ENCODE measurements around the gene MINDY4. TPM values are rescaled to one million over a fixed set of nuclear protein-coding genes. Genes with fewer than 3 reads are reported as not detected.
A peak's percentile ranks its signal among the peaks of the same experiment; 100 is the strongest.
"Not testable (repeated sequence)": the region's sequence is repeated elsewhere in the genome, so short reads cannot be mapped to it uniquely, and the experiment has no call there.

The MINDY4 gene
- total and polyA plus RNA-seq, 4 donors = 7.2 to 13.8 (median 9.1) TPM

DNA sequence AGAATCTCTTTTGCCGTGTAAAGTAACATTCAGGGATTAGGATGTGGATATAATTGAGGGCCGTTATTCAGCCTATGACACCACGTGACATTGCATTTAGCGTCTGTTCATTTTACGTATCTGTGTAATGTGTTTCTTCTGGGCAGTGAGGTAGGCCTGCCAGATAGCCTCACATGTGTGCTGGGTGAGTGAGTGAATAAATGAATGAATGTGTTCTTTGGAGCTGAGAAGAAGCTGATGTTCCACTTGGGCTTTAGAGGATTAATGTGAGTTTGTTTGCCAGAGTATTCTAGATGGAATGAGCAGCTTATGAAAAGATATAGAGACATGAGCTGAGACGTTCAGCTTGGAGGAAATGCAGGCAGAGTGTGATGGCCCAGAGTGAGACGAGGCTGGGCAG is 55.0 kb downstream of the MINDY4 start:
- peaks cover 6% of the 10 kb centered on the region for H3K4me1 ChIP-seq (ENCODE audit: control insufficient read depth, insufficient read depth, low read length)
- H3K27me3 ChIP-seq (ENCODE audit: control insufficient read depth, insufficient read depth, low read length) = no peaks in the 10 kb centered on the region
- H3K36me3 ChIP-seq (ENCODE audit: control insufficient read depth, insufficient read depth, low read length) = no peaks in the 10 kb centered on the region
- no peak overlapping the region for H3K4me3 ChIP-seq (ENCODE audit: low read depth, low read length)
- no peaks in the 10 kb centered on the region for H3K9me3 ChIP-seq (ENCODE audit: control insufficient read depth, insufficient read depth, low read length)
- DNase-seq (ENCODE audit: low read depth in 4 of 6, low spot score in 6 of 6) = no peak
- H3K27ac ChIP-seq (ENCODE audit: low read depth, low read length) = no peak overlapping the region
- WGBS (ENCODE audit: insufficient coverage) = 83% methylated on average over 6 of the region's 7 CpGs

DNA sequence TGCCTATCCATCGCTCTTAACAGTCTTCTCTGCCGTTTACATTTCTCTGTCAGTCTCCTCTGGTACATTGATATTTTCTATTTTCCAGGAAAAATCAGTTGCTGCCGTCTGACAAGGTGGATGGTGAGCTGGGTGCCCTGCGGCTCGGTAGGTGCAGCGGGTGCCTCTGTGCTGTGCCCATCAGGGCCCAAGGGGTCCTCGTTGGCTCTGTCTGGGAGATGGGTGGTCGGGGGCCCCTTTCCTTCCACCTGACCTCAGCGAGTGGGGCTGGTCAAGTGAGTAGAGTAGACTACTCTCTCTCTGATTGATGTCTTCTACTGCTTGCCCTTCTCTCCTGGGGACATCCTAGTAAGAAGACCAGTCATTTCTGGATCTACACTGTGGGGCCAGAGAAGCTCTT is 57.4 kb downstream of the MINDY4 start:
- WGBS (ENCODE audit: insufficient coverage) = no CpG with 5 or more reads among the region's 9 CpGs

DNA sequence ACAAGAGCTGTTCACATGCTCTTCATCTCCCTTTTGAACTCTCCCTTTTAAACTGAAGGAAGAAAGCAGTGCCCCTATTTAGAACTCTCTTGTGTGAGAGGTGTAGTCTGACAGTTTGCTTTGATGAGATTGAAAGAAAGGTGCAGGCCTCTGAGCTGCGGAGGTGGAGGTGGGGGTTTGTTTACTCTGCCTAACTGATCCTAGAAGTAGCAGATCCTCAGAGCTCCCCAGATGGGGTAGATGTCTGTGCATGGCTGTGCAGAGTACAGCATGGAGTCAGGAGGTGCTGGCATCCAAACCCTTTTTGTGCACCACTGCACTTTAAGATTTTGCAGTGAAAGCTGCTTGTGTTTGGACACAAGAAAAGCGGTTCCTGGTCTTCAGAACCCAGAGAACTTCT is 58.3 kb downstream of the MINDY4 start:
- 88% methylated on average over 2 of the region's 2 CpGs for WGBS (ENCODE audit: insufficient coverage)
- DNase-seq (ENCODE audit: low read depth in 4 of 6, low spot score in 6 of 6) = no peak
- Histone ChIP-seq H3K36me3 (ENCODE audit: control insufficient read depth, insufficient read depth, low read length) (no peaks in the 10 kb centered on the region), H3K9me3 (ENCODE audit: control insufficient read depth, insufficient read depth, low read length) (no peaks in the 10 kb centered on the region), H3K27ac (ENCODE audit: low read depth, low read length) (no peak overlapping the region), H3K27me3 (ENCODE audit: control insufficient read depth, insufficient read depth, low read length) (no peaks in the 10 kb centered on the region), H3K4me1 (ENCODE audit: control insufficient read depth, insufficient read depth, low read length) (peaks cover 5% of the 10 kb centered on the region), H3K4me3 (ENCODE audit: low read depth, low read length) (no peak overlapping the region)

More for the DNA sequence above, 57.4 kb downstream of the MINDY4 start:
- H3K36me3 ChIP-seq (ENCODE audit: control insufficient read depth, insufficient read depth, low read length) = no peaks in the 10 kb centered on the region
- no peaks in the 10 kb centered on the region for H3K27me3 ChIP-seq (ENCODE audit: control insufficient read depth, insufficient read depth, low read length)
- H3K4me1 ChIP-seq (ENCODE audit: control insufficient read depth, insufficient read depth, low read length) = peaks cover 6% of the 10 kb centered on the region
- no peak overlapping the region for H3K4me3 ChIP-seq (ENCODE audit: low read depth, low read length)
- no peak for DNase-seq (ENCODE audit: low read depth in 4 of 6, low spot score in 6 of 6)
- H3K9me3 ChIP-seq (ENCODE audit: control insufficient read depth, insufficient read depth, low read length) = no peaks in the 10 kb centered on the region
- H3K27ac ChIP-seq (ENCODE audit: low read depth, low read length) = no peak overlapping the region

DNA sequence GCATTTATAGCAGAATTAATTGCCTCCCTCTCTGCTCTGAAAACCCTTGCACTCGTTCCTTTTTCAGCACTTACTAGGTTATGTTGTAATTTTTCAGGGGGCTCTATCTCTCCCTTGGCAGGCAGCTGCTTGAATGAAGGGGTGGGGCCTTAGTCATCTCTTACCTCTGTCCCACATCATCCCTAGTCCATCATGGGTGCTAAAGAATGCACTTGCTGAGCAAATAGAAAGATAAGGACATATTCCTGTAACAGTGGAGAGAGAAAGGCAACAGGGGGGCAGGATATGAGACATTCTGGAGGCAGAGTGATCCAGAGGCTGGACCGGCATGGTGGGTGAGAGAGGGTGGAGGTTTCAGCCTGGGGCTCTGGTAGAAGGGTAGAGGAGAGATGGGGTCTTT is 60.0 kb downstream of the MINDY4 start:
- Histone ChIP-seq H3K4me3 (ENCODE audit: low read depth, low read length) (no peak overlapping the region), H3K9me3 (ENCODE audit: control insufficient read depth, insufficient read depth, low read length) (no peaks in the 10 kb centered on the region), H3K27ac (ENCODE audit: low read depth, low read length) (no peak overlapping the region), H3K27me3 (ENCODE audit: control insufficient read depth, insufficient read depth, low read length) (no peaks in the 10 kb centered on the region), H3K4me1 (ENCODE audit: control insufficient read depth, insufficient read depth, low read length) (no peaks in the 10 kb centered on the region), H3K36me3 (ENCODE audit: control insufficient read depth, insufficient read depth, low read length) (no peaks in the 10 kb centered on the region)
- DNase-seq (ENCODE audit: low read depth in 4 of 6, low spot score in 6 of 6) = no peak
- 100% methylated on average over 1 of the region's 2 CpGs for WGBS (ENCODE audit: insufficient coverage)

DNA sequence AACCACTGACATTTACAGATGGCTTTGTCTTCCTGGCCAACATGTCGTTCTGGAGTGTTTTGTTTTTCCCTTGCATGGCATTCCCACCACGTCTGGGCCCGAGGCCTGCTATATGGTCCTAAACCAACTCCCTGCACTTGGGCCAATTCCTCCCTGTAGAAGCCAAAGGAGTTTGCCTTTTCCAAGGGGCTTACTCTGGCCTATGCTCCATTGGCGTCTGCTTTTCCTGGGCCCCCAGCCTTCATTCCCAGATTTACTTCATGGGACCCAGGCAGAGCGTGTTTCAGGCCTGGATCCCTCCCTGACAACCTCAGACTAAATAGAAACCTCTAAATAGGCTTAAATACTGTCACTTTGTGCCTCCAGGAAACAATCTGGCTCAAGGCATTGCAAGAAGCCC is 60.7 kb downstream of the MINDY4 start:
- Histone ChIP-seq H3K9me3 (ENCODE audit: control insufficient read depth, insufficient read depth, low read length) (no peaks in the 10 kb centered on the region), H3K27me3 (ENCODE audit: control insufficient read depth, insufficient read depth, low read length) (no peaks in the 10 kb centered on the region), H3K4me1 (ENCODE audit: control insufficient read depth, insufficient read depth, low read length) (no peaks in the 10 kb centered on the region), H3K36me3 (ENCODE audit: control insufficient read depth, insufficient read depth, low read length) (peaks cover under 1% of the 10 kb centered on the region), H3K4me3 (ENCODE audit: low read depth, low read length) (no peak overlapping the region), H3K27ac (ENCODE audit: low read depth, low read length) (no peak overlapping the region)
- WGBS (ENCODE audit: insufficient coverage) = 81% methylated on average over 5 of the region's 5 CpGs
- no peak for DNase-seq (ENCODE audit: low read depth in 4 of 6, low spot score in 6 of 6)

DNA sequence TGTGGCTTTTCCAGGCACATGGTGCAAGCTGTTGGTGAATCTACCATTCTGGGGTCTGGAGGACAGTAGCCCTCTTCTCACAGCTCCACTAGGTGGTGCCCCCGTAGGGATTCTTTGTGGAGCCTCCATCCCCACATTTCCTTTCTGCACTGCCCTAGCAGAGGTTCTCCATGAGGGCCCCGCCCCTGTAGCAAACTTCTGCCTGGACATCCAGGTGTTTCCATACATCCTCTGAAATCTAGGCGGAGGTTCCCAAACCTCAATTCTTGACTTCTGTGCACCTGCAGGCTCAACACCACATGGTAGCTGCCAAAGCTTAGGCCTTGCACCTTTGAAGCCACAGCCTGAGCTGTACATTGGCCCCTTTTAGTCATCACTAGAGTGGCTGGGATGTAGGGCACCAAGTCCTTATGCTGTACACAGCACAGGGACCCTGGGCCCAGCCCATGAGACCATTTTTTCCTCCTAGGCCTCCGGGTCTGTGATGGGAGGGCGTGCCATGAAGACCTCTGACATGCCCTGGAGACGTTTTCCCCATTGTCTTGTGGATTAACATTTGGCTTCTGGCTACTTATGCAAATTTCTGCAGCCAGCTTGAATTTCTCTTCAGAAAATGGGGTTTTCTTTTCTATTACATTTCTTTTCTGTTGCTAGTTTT is 62.9 kb downstream of the MINDY4 start:
- DNase-seq (ENCODE audit: low read depth in 4 of 6, low spot score in 6 of 6); H3K36me3 ChIP-seq (ENCODE audit: control insufficient read depth, insufficient read depth, low read length); H3K27me3 ChIP-seq (ENCODE audit: control insufficient read depth, insufficient read depth, low read length); H3K4me3 ChIP-seq (ENCODE audit: low read depth, low read length); H3K27ac ChIP-seq (ENCODE audit: low read depth, low read length); H3K9me3 ChIP-seq (ENCODE audit: control insufficient read depth, insufficient read depth, low read length): not testable (repeated sequence)
- WGBS (ENCODE audit: insufficient coverage) = 81% methylated on average over 4 of the region's 6 CpGs
- peaks cover 12% of the 10 kb centered on the region for H3K4me1 ChIP-seq (ENCODE audit: control insufficient read depth, insufficient read depth, low read length)

DNA sequence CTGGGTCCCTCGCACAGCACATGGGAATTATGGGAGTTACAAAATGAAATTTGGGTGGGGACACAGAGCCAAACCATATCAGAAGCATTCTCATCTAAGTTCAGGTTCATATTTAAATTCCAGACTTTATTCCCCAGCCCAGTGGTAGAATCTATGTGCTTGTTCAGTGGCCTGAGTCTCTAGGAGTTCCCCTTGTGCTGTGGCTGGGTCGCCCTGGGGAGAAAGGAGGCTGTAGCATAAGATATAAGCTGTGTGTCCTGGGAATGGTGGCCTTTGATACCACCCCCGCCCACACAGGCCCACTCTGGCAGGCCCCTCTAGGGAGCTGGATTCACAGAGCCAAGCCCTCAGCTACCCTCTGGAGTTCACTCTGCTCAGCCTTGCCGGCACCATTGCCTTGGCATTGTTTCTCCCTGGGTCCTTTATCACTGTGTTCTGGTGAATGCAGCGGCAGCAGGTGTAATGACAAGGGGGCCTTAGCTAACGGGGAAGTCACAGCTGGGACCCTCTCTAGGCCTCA is 64.2 kb downstream of the MINDY4 start:
- Histone ChIP-seq H3K36me3 (ENCODE audit: control insufficient read depth, insufficient read depth, low read length) (peaks cover 14% of the 10 kb centered on the region), H3K27me3 (ENCODE audit: control insufficient read depth, insufficient read depth, low read length) (no peaks in the 10 kb centered on the region), H3K27ac (ENCODE audit: low read depth, low read length) (no peak overlapping the region), H3K9me3 (ENCODE audit: control insufficient read depth, insufficient read depth, low read length) (no peaks in the 10 kb centered on the region), H3K4me1 (ENCODE audit: control insufficient read depth, insufficient read depth, low read length) (peaks cover 24% of the 10 kb centered on the region), H3K4me3 (ENCODE audit: low read depth, low read length) (no peak overlapping the region)
- DNase-seq (ENCODE audit: low read depth in 4 of 6, low spot score in 6 of 6) = no peak
- 95% methylated on average over 4 of the region's 6 CpGs for WGBS (ENCODE audit: insufficient coverage)

DNA sequence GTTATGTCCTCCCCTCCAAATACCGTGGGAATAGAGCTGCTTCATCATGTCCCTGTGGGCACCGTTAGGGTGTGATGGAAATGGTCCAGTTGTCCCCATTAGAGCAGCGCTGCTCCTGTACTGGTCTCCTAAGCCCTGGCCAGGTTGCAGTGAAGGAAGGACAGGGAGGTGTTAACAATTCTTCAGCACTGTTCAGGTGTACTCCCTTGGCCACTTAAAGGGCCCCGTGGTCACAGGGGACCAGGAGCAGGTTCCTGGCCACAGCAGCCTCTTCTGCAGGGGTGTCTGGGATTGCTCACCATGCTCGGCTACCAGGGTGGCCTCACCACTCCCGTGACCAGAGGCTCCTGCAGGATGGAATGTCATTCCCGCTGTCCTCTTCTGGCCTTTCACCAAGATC is 65.8 kb downstream of the MINDY4 start:
- H3K4me1 ChIP-seq (ENCODE audit: control insufficient read depth, insufficient read depth, low read length) = peaks cover 34% of the 10 kb centered on the region
- H3K27me3 ChIP-seq (ENCODE audit: control insufficient read depth, insufficient read depth, low read length) = no peaks in the 10 kb centered on the region
- WGBS (ENCODE audit: insufficient coverage) = 87% methylated on average over 6 of the region's 7 CpGs
- H3K27ac ChIP-seq (ENCODE audit: low read depth, low read length) = no peak overlapping the region
- H3K4me3 ChIP-seq (ENCODE audit: low read depth, low read length) = no peak overlapping the region
- H3K36me3 ChIP-seq (ENCODE audit: control insufficient read depth, insufficient read depth, low read length) = peaks cover 14% of the 10 kb centered on the region
- H3K9me3 ChIP-seq (ENCODE audit: control insufficient read depth, insufficient read depth, low read length) = no peaks in the 10 kb centered on the region
- no peak for DNase-seq (ENCODE audit: low read depth in 4 of 6, low spot score in 6 of 6)

DNA sequence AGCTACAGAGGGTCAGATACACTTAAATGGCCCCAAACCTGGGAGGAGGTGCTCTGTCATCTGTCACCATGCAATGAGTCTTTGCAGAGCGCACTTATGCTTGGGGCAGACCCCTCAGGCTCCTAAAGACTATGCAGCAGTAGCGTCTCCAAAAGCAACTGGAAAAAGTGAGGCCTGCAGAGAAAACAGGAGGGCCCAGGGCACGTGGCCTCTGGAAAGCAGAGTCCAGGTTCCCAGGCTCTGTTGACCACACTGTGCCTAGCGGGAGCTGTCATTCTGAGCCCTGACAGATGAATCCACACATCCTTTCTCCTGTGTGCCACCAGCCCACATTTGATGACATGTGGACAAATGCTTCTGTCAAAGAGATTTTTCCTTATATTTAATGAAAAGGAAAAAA is 66.4 kb downstream of the MINDY4 start:
- no peak overlapping the region for H3K4me3 ChIP-seq (ENCODE audit: low read depth, low read length)
- H3K27ac ChIP-seq (ENCODE audit: low read depth, low read length) = peak overlapping the region; percentile 47
- H3K36me3 ChIP-seq (ENCODE audit: control insufficient read depth, insufficient read depth, low read length) = peaks cover 17% of the 10 kb centered on the region
- peaks cover 40% of the 10 kb centered on the region for H3K4me1 ChIP-seq (ENCODE audit: control insufficient read depth, insufficient read depth, low read length)
- H3K27me3 ChIP-seq (ENCODE audit: control insufficient read depth, insufficient read depth, low read length) = no peaks in the 10 kb centered on the region
- no peak for DNase-seq (ENCODE audit: low read depth in 4 of 6, low spot score in 6 of 6)
- WGBS (ENCODE audit: insufficient coverage) = 94% methylated on average over 4 of the region's 4 CpGs
- no peaks in the 10 kb centered on the region for H3K9me3 ChIP-seq (ENCODE audit: control insufficient read depth, insufficient read depth, low read length)

DNA sequence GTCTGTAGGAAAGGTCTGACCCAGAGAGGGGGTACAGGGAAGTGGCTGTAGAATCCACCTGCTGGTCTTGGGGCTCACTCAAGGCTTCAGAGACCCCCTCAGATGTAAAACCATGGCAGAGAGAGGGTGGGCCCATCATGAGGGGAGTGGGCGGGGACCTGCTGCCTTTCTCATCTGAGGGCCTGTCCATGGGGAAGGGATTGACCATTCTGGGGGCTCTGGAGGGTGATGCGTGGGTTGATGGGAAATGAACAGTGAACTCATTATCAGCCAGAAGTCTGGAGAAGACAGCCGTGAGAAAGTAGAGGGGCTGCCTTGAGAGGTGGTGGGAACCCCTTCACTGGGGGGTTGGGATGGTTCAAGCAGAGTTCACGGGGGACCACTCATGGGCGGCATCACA is 66.8 kb downstream of the MINDY4 start:
- WGBS (ENCODE audit: insufficient coverage) = 94% methylated on average over 5 of the region's 5 CpGs
- Histone ChIP-seq H3K36me3 (ENCODE audit: control insufficient read depth, insufficient read depth, low read length) (peaks cover 18% of the 10 kb centered on the region), H3K27me3 (ENCODE audit: control insufficient read depth, insufficient read depth, low read length) (no peaks in the 10 kb centered on the region), H3K4me3 (ENCODE audit: low read depth, low read length) (no peak overlapping the region), H3K27ac (ENCODE audit: low read depth, low read length) (peak overlapping the region; percentile 47), H3K9me3 (ENCODE audit: control insufficient read depth, insufficient read depth, low read length) (no peaks in the 10 kb centered on the region), H3K4me1 (ENCODE audit: control insufficient read depth, insufficient read depth, low read length) (peaks cover 44% of the 10 kb centered on the region)
- no peak for DNase-seq (ENCODE audit: low read depth in 4 of 6, low spot score in 6 of 6)

Data from spinal cord (tissue), 10 donors.